K562 (cell line): Measurements from ENCODE around the gene ABHD18. TPM values are rescaled to one million over a fixed set of nuclear protein-coding genes. Genes with fewer than 3 reads are reported as not detected.

ENCODE experiments used
- BCL6 ChIP-seq: fragments of 250-450 bp; sonication (Bioruptor Pico); IDR thresholded peaks from 2 replicates; pipeline ENCODE4 v1.4.0; 2020
- BRCA1 ChIP-seq, 2 experiments: fragments of 450-650 bp in 1 of 2; sonication (generic) in 1 of 2; formaldehyde crosslinking in 1 of 2; IDR thresholded peaks; 2 replicates each; pipeline versions ENCODE4 v1.5.0 to v1.6.1; 2017 to 2020; ENCODE audit warnings: mild to moderate bottlenecking in 1 of 2, missing genetic modification reagents in 1 of 2
- CBX5 ChIP-seq: IDR thresholded peaks from 2 replicates; pipeline ENCODE4 v1.6.1; 2014; ENCODE audit warnings: low read depth, borderline replicate concordance
- CEBPG ChIP-seq, 3 experiments: fragments of 200-800 bp in 1 of 3; sonication (Bioruptor generic) in 1 of 3; sonication (generic) in 1 of 3; formaldehyde crosslinking in 1 of 3; IDR thresholded peaks in 2 of 3; conservative IDR thresholded peaks in 1 of 3; 2 replicates each; pipeline versions ENCODE4 v1.6.1 to v1.8.0; 2016 to 2022; ENCODE audit warnings: missing compliant biosample characterization in 2 of 3, missing genetic modification characterization in 2 of 3, mild to moderate bottlenecking in 1 of 3, missing genetic modification reagents in 1 of 3
- ERF ChIP-seq: fragments of 450-650 bp; formaldehyde crosslinking; IDR thresholded peaks from 2 replicates; pipeline ENCODE4 v1.4.0; 2020; ENCODE audit warnings: mild to moderate bottlenecking, mixed read lengths
- FOSL1 ChIP-seq: fragments of 200-800 bp; sonication (Bioruptor generic); conservative IDR thresholded peaks from 2 replicates; pipeline ENCODE4 v1.6.1; 2016; ENCODE audit warnings: missing genetic modification characterization, missing compliant biosample characterization
- HDAC3 ChIP-seq: fragments of 450-650 bp; IDR thresholded peaks from 2 replicates; pipeline ENCODE4 v1.6.1; 2018; ENCODE audit warnings: borderline replicate concordance, mild to moderate bottlenecking, moderate library complexity; ENCODE audit not compliant: partially characterized antibody
- HNRNPK ChIP-seq: fragments of 200-400 bp; formaldehyde crosslinking; IDR thresholded peaks from one replicate; pipeline ENCODE4 v1.6.1; 2018; ENCODE audit warnings: mild to moderate bottlenecking, low read depth, low read length; ENCODE audit not compliant: poor library complexity, severe bottlenecking
- MAZ ChIP-seq, 2 experiments: fragments of 450-650 bp in 1 of 2; sonication (generic) in 1 of 2; formaldehyde crosslinking; IDR thresholded peaks in 1 of 2; conservative IDR thresholded peaks in 1 of 2; 2 replicates each; pipeline versions ENCODE4 v1.4.0 to v1.5.0; 2020; ENCODE audit warnings: mild to moderate bottlenecking in 1 of 2, missing genetic modification reagents in 1 of 2
- RAD51 ChIP-seq: fragments of 450-650 bp; IDR thresholded peaks from 2 replicates; pipeline ENCODE4 v1.7.1; 2016; ENCODE audit warnings: low read depth, mild to moderate bottlenecking, borderline replicate concordance
- RHOXF2B ChIP-seq: fragments of 250-450 bp; sonication (Bioruptor Pico); conservative IDR thresholded peaks from 2 replicates; pipeline ENCODE4 v1.5.1; 2021
- SMARCA4 ChIP-seq: fragments of 450-650 bp; IDR thresholded peaks from 2 replicates; pipeline ENCODE4 v1.6.1; 2016
- SMARCE1 ChIP-seq: fragments of 450-650 bp; IDR thresholded peaks from 2 replicates; pipeline ENCODE4 v1.7.1; 2016; ENCODE audit warnings: mild to moderate bottlenecking
- SPI1 ChIP-seq: IDR thresholded peaks from 2 replicates; pipeline ENCODE4 v1.6.1; 2011; ENCODE audit warnings: low read depth, low read length, control low read depth, borderline replicate concordance
- STAT5B ChIP-seq: fragments of 250-450 bp; sonication (Bioruptor Pico); IDR thresholded peaks from 2 replicates; pipeline ENCODE4 v1.8.0; 2021; ENCODE audit warnings: mild to moderate bottlenecking, inconsistent platforms
- ZC3H4 ChIP-seq: sonication (generic); formaldehyde crosslinking; IDR thresholded peaks from 2 replicates; pipeline ENCODE4 v1.9.0; 2021; ENCODE audit warnings: missing genetic modification reagents, borderline replicate concordance
- ZNF134 ChIP-seq: fragments of 250-450 bp; sonication (Bioruptor Pico); conservative IDR thresholded peaks from 2 replicates; pipeline ENCODE4 v1.4.0; 2020
- ZNF174 ChIP-seq: fragments of 250-450 bp; sonication (Bioruptor Pico); IDR thresholded peaks from 2 replicates; pipeline ENCODE4 v1.4.0; 2020; ENCODE audit warnings: mild to moderate bottlenecking
- ZNF584 ChIP-seq: fragments of 200-800 bp; sonication (Bioruptor generic); IDR thresholded peaks from 2 replicates; pipeline ENCODE4 v1.6.1; 2016; ENCODE audit warnings: low read depth, mild to moderate bottlenecking, missing genetic modification characterization, missing compliant biosample characterization
- polyA plus RNA-seq, 8 experiments: library from polyadenylated mRNA; depleted of rRNA in 4 of 8; stranded (reverse) in 5 of 8; unstranded in 3 of 8; fragments of >200 nt; fragmentation: Nextera tagmentation in 2 of 8; fragmentation: Illumina TruSeq in 1 of 8; extraction: Ambion mirVana in 2 of 8; extraction: Trizol in 1 of 8; gene quantifications; 2 replicates each; pipeline versions ENCODE4 v1.2.1 to v1.2.3, GENCODE V29; 2011 to 2014; ENCODE audit warnings: inconsistent platforms in 1 of 8, missing spikeins in 1 of 8
- total RNA-seq, 7 experiments: library from RNA; depleted of rRNA in 6 of 7; stranded (reverse); fragments of >200 nt in 6 of 7; fragmentation: Illumina TruSeq in 2 of 7; extraction: Trizol in 2 of 7; gene quantifications; 2 replicates each; pipeline versions ENCODE4 v1.2.1 to v1.2.3, GENCODE V29; 2011 to 2021; ENCODE audit warnings: low replicate concordance in 1 of 7
- TF ChIP-seq, protein P1 (sequence below): fragments of 450-650 bp; formaldehyde crosslinking; IDR thresholded peaks from 2 replicates; pipeline ENCODE4 v1.4.0; 2022; ENCODE audit warnings: mild to moderate bottlenecking, moderate library complexity
- TF ChIP-seq, protein P2 (sequence below): sonication (generic); formaldehyde crosslinking; IDR thresholded peaks from 2 replicates; pipeline ENCODE4 v1.8.1; 2023; ENCODE audit warnings: mild to moderate bottlenecking, missing genetic modification reagents
- TF ChIP-seq, protein P3 (sequence below): fragments of 250-450 bp; sonication (Bioruptor Pico); IDR thresholded peaks from 2 replicates; pipeline ENCODE4 v1.8.0; 2021; ENCODE audit warnings: moderate library complexity, mild to moderate bottlenecking, inconsistent platforms
- TF ChIP-seq, protein P4 (sequence below): sonication (generic); formaldehyde crosslinking; IDR thresholded peaks from 2 replicates; pipeline ENCODE4 v1.8.0; 2022; ENCODE audit warnings: missing genetic modification reagents, mild to moderate bottlenecking, borderline replicate concordance

The ABHD18 gene
- total and polyA plus RNA-seq, 9 of the 15 experiments (the other 6 are each of a cell fraction or from before 2014, with no cell fraction given): 6.1 to 25.0 (median 16.0) TPM

DNA sequence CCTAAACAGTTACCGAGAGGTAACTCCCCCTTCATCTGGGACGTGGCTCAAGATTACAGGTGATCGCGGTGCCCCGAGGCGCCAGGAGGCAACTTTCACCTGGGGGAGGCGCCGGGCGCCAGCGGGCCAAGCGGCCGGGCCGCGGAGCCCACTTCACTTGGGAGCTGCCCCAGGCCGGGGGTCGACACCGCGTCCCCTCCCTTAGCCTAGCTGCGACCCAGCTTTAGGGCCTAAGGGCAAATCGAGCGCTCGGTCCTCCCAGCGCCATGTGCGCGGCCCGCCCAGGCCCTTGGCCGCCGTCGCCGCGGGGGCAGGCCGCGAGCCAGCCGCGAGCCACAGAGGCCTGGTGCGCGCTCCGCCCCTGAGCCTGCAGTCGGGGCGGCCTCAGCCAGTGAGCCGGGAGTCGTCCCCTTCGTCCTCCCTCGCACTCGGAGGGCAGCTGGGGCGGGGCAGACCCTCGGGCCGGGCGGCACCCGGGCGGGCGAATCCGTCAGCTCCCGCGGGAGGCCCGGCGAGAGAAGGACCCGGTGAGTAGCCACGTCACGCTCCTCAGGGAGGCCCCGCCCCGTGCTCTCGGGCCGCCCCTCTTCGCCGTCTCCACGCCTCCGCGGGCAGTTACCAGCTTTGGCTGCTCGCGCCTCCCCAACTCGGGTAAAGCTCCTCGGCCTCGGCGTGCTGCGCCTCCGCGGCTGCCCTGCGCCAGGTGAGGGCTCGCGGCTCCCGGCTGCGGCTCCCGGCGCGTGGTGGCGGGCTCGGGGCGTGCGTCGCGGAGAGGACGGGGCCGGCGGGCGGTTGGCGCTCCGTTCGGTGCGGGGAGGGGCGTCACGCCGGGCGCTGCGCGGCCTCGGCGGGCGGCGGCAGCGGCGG, 95.7 kb downstream of the ABHD18 start, which contains the start of gene LARP1B (continued):
- TF ChIP-seq, protein P1, sequence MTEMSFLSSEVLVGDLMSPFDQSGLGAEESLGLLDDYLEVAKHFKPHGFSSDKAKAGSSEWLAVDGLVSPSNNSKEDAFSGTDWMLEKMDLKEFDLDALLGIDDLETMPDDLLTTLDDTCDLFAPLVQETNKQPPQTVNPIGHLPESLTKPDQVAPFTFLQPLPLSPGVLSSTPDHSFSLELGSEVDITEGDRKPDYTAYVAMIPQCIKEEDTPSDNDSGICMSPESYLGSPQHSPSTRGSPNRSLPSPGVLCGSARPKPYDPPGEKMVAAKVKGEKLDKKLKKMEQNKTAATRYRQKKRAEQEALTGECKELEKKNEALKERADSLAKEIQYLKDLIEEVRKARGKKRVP: no peak
- TF ChIP-seq HDAC3: no peak
- no peak for TF ChIP-seq STAT5B (CRISPR knock-in tag)
- 0 out of 2 replicates have a peak, but pooled peaks have one; percentile 39 for TF ChIP-seq ZNF134 (CRISPR knock-in tag)
- TF ChIP-seq HNRNPK: no peak
- no peak for TF ChIP-seq SMARCA4
- TF ChIP-seq, protein P2, sequence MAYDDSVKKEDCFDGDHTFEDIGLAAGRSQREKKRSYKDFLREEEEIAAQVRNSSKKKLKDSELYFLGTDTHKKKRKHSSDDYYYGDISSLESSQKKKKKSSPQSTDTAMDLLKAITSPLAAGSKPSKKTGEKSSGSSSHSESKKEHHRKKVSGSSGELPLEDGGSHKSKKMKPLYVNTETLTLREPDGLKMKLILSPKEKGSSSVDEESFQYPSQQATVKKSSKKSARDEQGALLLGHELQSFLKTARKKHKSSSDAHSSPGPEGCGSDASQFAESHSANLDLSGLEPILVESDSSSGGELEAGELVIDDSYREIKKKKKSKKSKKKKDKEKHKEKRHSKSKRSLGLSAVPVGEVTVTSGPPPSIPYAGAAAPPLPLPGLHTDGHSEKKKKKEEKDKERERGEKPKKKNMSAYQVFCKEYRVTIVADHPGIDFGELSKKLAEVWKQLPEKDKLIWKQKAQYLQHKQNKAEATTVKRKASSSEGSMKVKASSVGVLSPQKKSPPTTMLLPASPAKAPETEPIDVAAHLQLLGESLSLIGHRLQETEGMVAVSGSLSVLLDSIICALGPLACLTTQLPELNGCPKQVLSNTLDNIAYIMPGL (CRISPR knock-in tag): peak; percentile 88
- TF ChIP-seq, protein P3, sequence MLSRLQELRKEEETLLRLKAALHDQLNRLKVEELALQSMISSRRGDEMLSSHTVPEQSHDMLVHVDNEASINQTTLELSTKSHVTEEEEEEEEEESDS (CRISPR knock-in tag): no peak
- TF ChIP-seq ZC3H4: 0 out of 2 replicates have a peak, but pooled peaks have one; percentile 17
- peak; percentile 36; the same call in 1 of the 2 replicates for TF ChIP-seq CBX5
- TF ChIP-seq SMARCE1: no peak
- no peak for TF ChIP-seq FOSL1
- no peak for TF ChIP-seq BRCA1 (IDR thresholded peaks at IDR 0.05)
- TF ChIP-seq BRCA1 (CRISPR knock-in tag; IDR thresholded peaks at IDR 0.05): no peak
- no peak for TF ChIP-seq BCL6 (CRISPR knock-in tag)
- peak; percentile 77; the same call in 1 of the 2 replicates for TF ChIP-seq ZNF584 (CRISPR knock-in tag)
- peak; percentile 38; the same call in 1 of the 2 replicates for TF ChIP-seq ERF (CRISPR knock-in tag)
- no peak for TF ChIP-seq ZNF174
- TF ChIP-seq MAZ (CRISPR knock-in tag; conservative IDR thresholded peaks at IDR 0.05 in 1 of 2, IDR thresholded peaks at IDR 0.05 in 1 of 2): peak; percentile 90 to 93; a peak in 3 of 4 replicates
- TF ChIP-seq RAD51: no peak
- TF ChIP-seq RHOXF2B (CRISPR knock-in tag): no peak
- no peak for TF ChIP-seq CEBPG (CRISPR knock-in tag; IDR thresholded peaks at IDR 0.05)
- TF ChIP-seq CEBPG (tag; conservative IDR thresholded peaks at IDR 0.05 in 1 of 2, IDR thresholded peaks at IDR 0.05 in 1 of 2): no peak
- TF ChIP-seq, protein P4, sequence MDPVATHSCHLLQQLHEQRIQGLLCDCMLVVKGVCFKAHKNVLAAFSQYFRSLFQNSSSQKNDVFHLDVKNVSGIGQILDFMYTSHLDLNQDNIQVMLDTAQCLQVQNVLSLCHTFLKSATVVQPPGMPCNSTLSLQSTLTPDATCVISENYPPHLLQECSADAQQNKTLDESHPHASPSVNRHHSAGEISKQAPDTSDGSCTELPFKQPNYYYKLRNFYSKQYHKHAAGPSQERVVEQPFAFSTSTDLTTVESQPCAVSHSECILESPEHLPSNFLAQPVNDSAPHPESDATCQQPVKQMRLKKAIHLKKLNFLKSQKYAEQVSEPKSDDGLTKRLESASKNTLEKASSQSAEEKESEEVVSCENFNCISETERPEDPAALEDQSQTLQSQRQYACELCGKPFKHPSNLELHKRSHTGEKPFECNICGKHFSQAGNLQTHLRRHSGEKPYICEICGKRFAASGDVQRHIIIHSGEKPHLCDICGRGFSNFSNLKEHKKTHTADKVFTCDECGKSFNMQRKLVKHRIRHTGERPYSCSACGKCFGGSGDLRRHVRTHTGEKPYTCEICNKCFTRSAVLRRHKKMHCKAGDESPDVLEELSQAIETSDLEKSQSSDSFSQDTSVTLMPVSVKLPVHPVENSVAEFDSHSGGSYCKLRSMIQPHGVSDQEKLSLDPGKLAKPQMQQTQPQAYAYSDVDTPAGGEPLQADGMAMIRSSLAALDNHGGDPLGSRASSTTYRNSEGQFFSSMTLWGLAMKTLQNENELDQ: no peak
- TF ChIP-seq SPI1: no peak
